Stomach (tissue), 4 donors: Measurements from ENCODE around the gene SEMA5A.

Source experiments
- EP300 ChIP-seq: sonication (generic); formaldehyde crosslinking; IDR thresholded peaks from one replicate; pipeline ENCODE4 v1.6.1; 2017; ENCODE audit warnings: antibody characterized with exemption
- POLR2A ChIP-seq, 4 donors: fragments of 450-650 bp; IDR thresholded peaks; one replicate each; pipeline ENCODE4 v1.6.1; 2016; ENCODE audit warnings: antibody characterized with exemption in 4 of 4, control low read depth in 2 of 4, mild to moderate bottlenecking in 1 of 4, moderate library complexity in 1 of 4
- POLR2AphosphoS5 ChIP-seq, 3 donors: sonication (generic); formaldehyde crosslinking; IDR thresholded peaks; one replicate each; pipeline ENCODE4 v1.6.1; 2016; ENCODE audit warnings: antibody characterized with exemption in 3 of 3
- TF ChIP-seq, protein P1 (sequence below), 7 experiments: fragments of 450-650 bp in 4 of 7; fragments of 200-600 bp in 3 of 7; sonication (generic) in 3 of 7; IDR thresholded peaks; one replicate each; pipeline ENCODE4 v1.5.1; 2016 to 2019; ENCODE audit warnings: antibody characterized with exemption in 7 of 7, control low read depth in 2 of 7, mild to moderate bottlenecking in 1 of 7

DNA sequence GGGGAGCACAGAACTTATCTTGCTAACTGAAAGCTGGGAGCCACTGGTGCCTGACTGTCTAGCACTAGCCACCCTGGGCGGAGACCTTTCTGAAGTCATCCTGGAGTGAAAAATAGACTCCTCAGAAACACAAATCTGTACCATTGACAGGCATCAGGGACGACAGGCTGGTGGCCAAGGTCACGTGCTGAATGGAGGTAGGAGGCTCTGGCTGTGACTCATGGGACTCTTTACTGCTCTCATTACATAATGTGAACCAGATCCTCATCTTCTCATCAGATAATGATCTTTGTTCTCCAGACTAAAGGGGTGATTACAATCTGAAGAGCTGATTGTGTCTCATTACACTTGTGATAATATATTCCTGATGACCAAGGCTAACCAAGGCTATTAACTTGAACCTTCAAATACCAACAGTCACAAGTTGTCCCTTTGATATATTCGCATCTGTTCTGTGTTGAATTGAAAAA lies 91.8 kb downstream of the SEMA5A start:
- TF ChIP-seq POLR2A (IDR thresholded peaks at IDR 0.05) (no peak), POLR2AphosphoS5 (IDR thresholded peaks at IDR 0.05) (no peak), EP300 (no peak)
- TF ChIP-seq, protein P1, sequence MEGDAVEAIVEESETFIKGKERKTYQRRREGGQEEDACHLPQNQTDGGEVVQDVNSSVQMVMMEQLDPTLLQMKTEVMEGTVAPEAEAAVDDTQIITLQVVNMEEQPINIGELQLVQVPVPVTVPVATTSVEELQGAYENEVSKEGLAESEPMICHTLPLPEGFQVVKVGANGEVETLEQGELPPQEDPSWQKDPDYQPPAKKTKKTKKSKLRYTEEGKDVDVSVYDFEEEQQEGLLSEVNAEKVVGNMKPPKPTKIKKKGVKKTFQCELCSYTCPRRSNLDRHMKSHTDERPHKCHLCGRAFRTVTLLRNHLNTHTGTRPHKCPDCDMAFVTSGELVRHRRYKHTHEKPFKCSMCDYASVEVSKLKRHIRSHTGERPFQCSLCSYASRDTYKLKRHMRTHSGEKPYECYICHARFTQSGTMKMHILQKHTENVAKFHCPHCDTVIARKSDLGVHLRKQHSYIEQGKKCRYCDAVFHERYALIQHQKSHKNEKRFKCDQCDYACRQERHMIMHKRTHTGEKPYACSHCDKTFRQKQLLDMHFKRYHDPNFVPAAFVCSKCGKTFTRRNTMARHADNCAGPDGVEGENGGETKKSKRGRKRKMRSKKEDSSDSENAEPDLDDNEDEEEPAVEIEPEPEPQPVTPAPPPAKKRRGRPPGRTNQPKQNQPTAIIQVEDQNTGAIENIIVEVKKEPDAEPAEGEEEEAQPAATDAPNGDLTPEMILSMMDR (IDR thresholded peaks at IDR 0.05) = no peak
